Endothelial cell of umbilical vein (primary cell): ENCODE data around the gene LYRM9. TPM values are rescaled to one million over a fixed set of nuclear protein-coding genes. Genes with fewer than 3 reads are reported as not detected.

Experiments
- BruUV-seq: library from RNA; stranded (reverse); fragments of 400-500 nt; replicated peaks from 2 replicates; lab custom pipeline; 2021; lab: Mats Ljungman, UMichigan
- CTCF ChIA-PET: fragments of 300-600, 350-600 bp; sonication (Branson Sonifier 250); formaldehyde crosslinking; loops from one replicate; lab custom pipeline; 2021; ENCODE audit warnings: antibody characterized with exemption, inconsistent platforms; lab: Charles Lee
- POLR2A ChIA-PET: fragments of 300-600, 350-600 bp; sonication (Branson Sonifier 250); formaldehyde crosslinking; loops from one replicate; lab custom pipeline; 2021; ENCODE audit warnings: antibody characterized with exemption, inconsistent platforms; lab: Charles Lee
- DNase-seq: peaks from one replicate; pipeline ENCODE4 v3.0.0-alpha.2; 2011; ENCODE audit warnings: low read depth, low spot score
- FAIRE-seq: peaks from 2 replicates; lab custom pipeline; 2011; peaks lifted over from hg19 to GRCh38; lab: Jason Lieb, UNC
- H2AFZ ChIP-seq: 2 replicates; pipeline ENCODE4 v1.6.0; 2012; ENCODE audit warnings: low read depth, low read length, control low read depth, inconsistent platforms
- H3K27ac ChIP-seq: 2 replicates; pipeline ENCODE4 v1.5.1; 2011; ENCODE audit warnings: low read depth, mild to moderate bottlenecking, control low read depth, low read length, moderate library complexity; ENCODE audit not compliant: insufficient read depth
- H3K27me3 ChIP-seq, 2 experiments: 2 replicates each; pipeline versions ENCODE4 v1.6.0 to v1.6.1; 2011; ENCODE audit warnings: low read length in 2 of 2, mixed read lengths in 1 of 2; ENCODE audit not compliant: control insufficient read depth in 2 of 2, insufficient read depth in 2 of 2
- H3K36me3 ChIP-seq, 2 experiments: 2 replicates in 1 of 2; 3 replicates in 1 of 2; pipeline ENCODE4 v1.5.1; 2011; ENCODE audit warnings: low read length in 2 of 2, mild to moderate bottlenecking in 1 of 2, moderate library complexity in 1 of 2; ENCODE audit not compliant: control insufficient read depth in 2 of 2, insufficient read depth in 2 of 2; ENCODE audit errors: extremely low read depth in 1 of 2
- H3K4me1 ChIP-seq: 3 replicates; pipeline ENCODE4 v1.5.1; 2011; ENCODE audit warnings: mild to moderate bottlenecking, low read length; ENCODE audit not compliant: control insufficient read depth, insufficient read depth; ENCODE audit errors: extremely low read depth
- H3K4me2 ChIP-seq: 2 replicates; pipeline ENCODE4 v1.6.1; 2011; ENCODE audit warnings: low read length, control low read depth, mixed read lengths; ENCODE audit not compliant: insufficient read depth
- H3K4me3 ChIP-seq, 3 experiments: fragments of 200-600 bp in 1 of 3; sonication (generic), shearing (Covaris generic) in 1 of 3; replicated peaks in 1 of 3; 2 replicates each; pipeline ENCODE4 v1.5.1; 2011 to 2016; ENCODE audit warnings: control low read depth in 3 of 3, low read length in 3 of 3, mild to moderate bottlenecking in 2 of 3, inconsistent platforms in 1 of 3, low read depth in 1 of 3, moderate library complexity in 1 of 3; ENCODE audit not compliant: insufficient read depth in 1 of 3
- H3K79me2 ChIP-seq: 2 replicates; pipeline ENCODE4 v1.6.0; 2012; ENCODE audit warnings: low read length, inconsistent platforms; ENCODE audit not compliant: control insufficient read depth, insufficient read depth
- H3K9ac ChIP-seq: replicated peaks from 2 replicates; pipeline ENCODE3; 2011; ENCODE audit warnings: low read length, control low read depth; ENCODE audit not compliant: insufficient read depth; ENCODE audit errors: extremely low read depth
- H3K9me1 ChIP-seq: replicated peaks from 3 replicates; pipeline ENCODE4 v1.6.0; 2011; ENCODE audit warnings: mild to moderate bottlenecking, low read length; ENCODE audit not compliant: control insufficient read depth, insufficient read depth; ENCODE audit errors: extremely low read depth
- H3K9me3 ChIP-seq: replicated peaks from 2 replicates; pipeline ENCODE4 v1.5.1; 2012; ENCODE audit warnings: low read length, inconsistent platforms; ENCODE audit not compliant: control insufficient read depth, insufficient read depth
- H4K20me1 ChIP-seq: replicated peaks from 2 replicates; pipeline ENCODE3; 2011; ENCODE audit warnings: mild to moderate bottlenecking, low read length; ENCODE audit not compliant: control insufficient read depth, insufficient read depth; ENCODE audit errors: extremely low read depth
- CTCF ChIP-seq, 2 donors: IDR thresholded peaks; 1 replicate in 1 of 2; 2 replicates in 1 of 2; pipeline ENCODE4 v1.5.1; 2011; ENCODE audit warnings: low read length in 2 of 2, mild to moderate bottlenecking in 2 of 2, moderate library complexity in 2 of 2, control low read depth in 1 of 2, inconsistent platforms in 1 of 2, low read depth in 1 of 2; ENCODE audit not compliant: insufficient read depth in 1 of 2; ENCODE audit errors: extremely low read depth in 1 of 2
- EZH2 ChIP-seq: IDR thresholded peaks from 2 replicates; pipeline ENCODE4 v1.6.1; 2012; ENCODE audit warnings: borderline replicate concordance, low read depth, mild to moderate bottlenecking, moderate library complexity, low read length, inconsistent platforms; ENCODE audit not compliant: severe bottlenecking
- FOS ChIP-seq: IDR thresholded peaks from 2 replicates; pipeline ENCODE4 v1.6.1; 2011; ENCODE audit warnings: mild to moderate bottlenecking, low read length, moderate library complexity, borderline replicate concordance; ENCODE audit not compliant: insufficient read depth
- GATA2 ChIP-seq: IDR thresholded peaks from 2 replicates; pipeline ENCODE4 v1.7.0; 2011; ENCODE audit warnings: low read depth, mild to moderate bottlenecking, moderate library complexity, mixed read lengths, low read length; ENCODE audit not compliant: insufficient read length, insufficient read depth
- JUN ChIP-seq: IDR thresholded peaks from 2 replicates; pipeline ENCODE4 v1.6.1; 2011; ENCODE audit warnings: borderline replicate concordance, low read depth; ENCODE audit not compliant: insufficient read length, insufficient read depth
- MYC ChIP-seq: IDR thresholded peaks from one replicate; pipeline ENCODE4 v1.6.1; 2011; ENCODE audit warnings: mild to moderate bottlenecking, low read depth, low read length
- POLR2A ChIP-seq: IDR thresholded peaks from 2 replicates; pipeline ENCODE4 v1.6.1; 2012; ENCODE audit warnings: low read depth, mild to moderate bottlenecking, control low read depth, low read length
- POLR2AphosphoS5 ChIP-seq: IDR thresholded peaks from 2 replicates; pipeline ENCODE4 v1.6.1; 2012; ENCODE audit warnings: low read depth, mild to moderate bottlenecking, control low read depth, low read length, moderate library complexity; ENCODE audit not compliant: insufficient read depth
- dilution Hi-C: fragments of 300-500 bp; cut with MboI; formaldehyde crosslinking; loops from one replicate; pipeline ENCODE4 v1.15.0; 2019; ENCODE audit warnings: low sequenced_read_pairs; ENCODE audit not compliant: extremely low pct_ligation_motif_present
- intact Hi-C: fragments of 100-400 bp; cut with micrococcal nuclease; formaldehyde crosslinking; loops from one replicate; pipeline ENCODE4 v1.10.0; 2022
- polyA plus RNA-seq, 4 experiments: library from polyadenylated mRNA; depleted of rRNA in 3 of 4; stranded (reverse) in 3 of 4; unstranded in 1 of 4; fragments of >200 nt; gene quantifications; 2 replicates each; pipeline versions ENCODE4 v1.2.1 to v1.2.3, GENCODE V29; 2011 to 2012; ENCODE audit warnings: missing spikeins in 1 of 4
- total RNA-seq: library from RNA; stranded (reverse); gene quantifications from 2 replicates; pipeline ENCODE4 v1.2.3, GENCODE V29; 2021
- TF ChIP-seq, protein P1 (sequence below): IDR thresholded peaks from 2 replicates; pipeline ENCODE4 v1.6.1; 2011; ENCODE audit not compliant: insufficient read depth, insufficient read length

LYRM9 gene
- total and polyA plus RNA-seq, 2 donors (not counting 3 experiments of a cell fraction or from before 2014, with no cell fraction given), result 3.0 to 4.0 TPM

- Histone ChIP-seq H3K9ac (no peak overlapping the region), H3K36me3 (no peaks in the 10 kb centered on the region), H3K4me1 (no peaks in the 10 kb centered on the region), H3K27ac (no peak overlapping the region), H3K9me1 (no peaks in the 10 kb centered on the region), H3K4me2 (no peak overlapping the region), H3K9me3 (no peaks in the 10 kb centered on the region), H3K79me2 (no peaks in the 10 kb centered on the region), H3K4me3 (no peak overlapping the region), H3K27me3 (peaks cover 0 to 3% of the 10 kb centered on the region in 2 experiments), H2AFZ (no peak overlapping the region), H4K20me1 (no peaks in the 10 kb centered on the region)
- DNase-seq (no peak), FAIRE-seq (no peak)
- CTCF ChIA-PET, result no interaction called here
- intact Hi-C loops, result no loop called here
- BruUV-seq, result no TSS peak
- POLR2A ChIA-PET, result no interaction called here
- no peak for TF ChIP-seq JUN
- TF ChIP-seq CTCF (IDR thresholded peaks at IDR 0.05; ENCODE audit: extremely low read depth in 1 of 2, insufficient read depth in 1 of 2, low read depth in 1 of 2, low read length in 2 of 2), result no peak
- TF ChIP-seq POLR2AphosphoS5, result no peak
- no peak for TF ChIP-seq MYC
- TF ChIP-seq EZH2, result no peak
- no peak for TF ChIP-seq FOS
- TF ChIP-seq GATA2, result no peak
- no peak for TF ChIP-seq POLR2A
- TF ChIP-seq, protein P1, sequence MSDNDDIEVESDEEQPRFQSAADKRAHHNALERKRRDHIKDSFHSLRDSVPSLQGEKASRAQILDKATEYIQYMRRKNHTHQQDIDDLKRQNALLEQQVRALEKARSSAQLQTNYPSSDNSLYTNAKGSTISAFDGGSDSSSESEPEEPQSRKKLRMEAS, result no peak
- dilution Hi-C loops, result no loop called here
Measured at GRCh38 chr17:27862840-27863239, 30.3 kb downstream of the LYRM9 start.
